Measurements from ENCODE around the gene C22orf31. TPM values are rescaled to one million over a fixed set of nuclear protein-coding genes. Genes with fewer than 3 reads are reported as not detected.

Gene C22orf31
- total and polyA plus RNA-seq, 2 experiments from 2014 or later = 0.36 TPM; not detected in 1

DNA sequence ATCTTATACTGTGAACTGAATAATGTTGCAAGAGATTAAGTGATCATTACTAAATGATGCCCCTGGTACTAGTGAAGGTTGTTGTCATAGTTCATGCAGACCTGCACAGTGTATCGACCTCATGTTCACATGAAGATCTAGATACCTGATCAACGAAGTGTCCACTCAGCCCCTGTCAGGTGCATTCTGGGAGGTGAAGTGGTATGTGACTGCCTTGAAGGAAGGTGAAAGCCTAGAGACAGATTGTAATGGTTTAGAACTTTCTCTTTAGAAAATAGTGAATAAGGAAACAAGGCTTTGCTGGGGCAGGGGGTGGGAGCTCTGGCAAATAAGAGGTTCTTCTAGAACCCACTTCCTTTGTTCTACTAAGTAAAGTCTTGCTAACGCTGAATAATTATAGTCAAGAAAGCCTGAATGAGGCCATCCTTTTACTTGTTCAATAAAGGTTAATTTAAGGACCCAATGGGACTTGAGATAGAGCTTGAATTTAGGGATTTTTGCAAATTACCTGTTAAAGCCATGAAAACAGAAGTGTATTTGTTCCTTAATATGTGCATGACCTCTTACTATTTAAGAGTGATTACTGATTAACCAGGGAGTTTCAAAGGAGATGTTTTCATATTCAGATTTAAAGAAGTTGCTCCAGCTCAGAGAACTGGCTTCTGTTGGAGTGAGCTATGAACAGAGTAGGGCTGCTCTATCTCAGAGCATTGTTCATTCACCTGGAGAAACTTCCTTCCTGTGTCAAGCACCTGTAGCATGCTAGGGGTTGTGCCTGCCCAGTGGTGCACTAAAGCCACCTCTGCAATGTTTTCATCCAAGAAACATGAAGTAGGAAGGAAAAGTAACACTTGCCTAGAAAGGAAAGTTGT is 45.3 kb downstream of the C22orf31 start:
- peaks cover 3% of the 10 kb centered on the region; the same call in 2 of the 3 replicates for H3K9me3 Mint-ChIP-seq
- peaks cover 37% of the 10 kb centered on the region for H3K4me1 Mint-ChIP-seq
- no peak overlapping the region for H3K4me3 Mint-ChIP-seq
- ATAC-seq (no peak; the same call in 2 of the 3 replicates), DNase-seq (ENCODE audit: low spot score) (no peak)
- Histone ChIP-seq H3K27ac (ENCODE audit: low read depth) (0 out of 2 replicates have a peak overlapping the region, but pooled peaks have one; percentile 35), H3K4me1 (ENCODE audit: insufficient read depth) (peaks cover 19% of the 10 kb centered on the region), H3K9me2 (ENCODE audit: insufficient read depth) (no peaks in the 10 kb centered on the region), H3F3A (replicated peaks; ENCODE audit: low read depth) (no peaks in the 10 kb centered on the region), H3K79me2 (replicated peaks; ENCODE audit: insufficient read depth) (peaks cover 35% of the 10 kb centered on the region), H2AFZ (no peak overlapping the region), H3K36me3 (ENCODE audit: insufficient read depth) (no peaks in the 10 kb centered on the region), H3K27me3 (ENCODE audit: insufficient read depth) (no peaks in the 10 kb centered on the region), H4K20me1 (replicated peaks; ENCODE audit: insufficient read depth) (no peaks in the 10 kb centered on the region; the same call in 1 of the 2 replicates), H3K4me3 (no peak overlapping the region), H3K4me2 (no peak overlapping the region)
- peak overlapping the region; percentile 76; the same call in 1 of the 2 replicates for H3K27ac Mint-ChIP-seq
- no peak for TF ChIP-seq JUNB (IDR thresholded peaks at IDR 0.05; ENCODE audit: unreplicated experiment)
- TF ChIP-seq, protein P1, sequence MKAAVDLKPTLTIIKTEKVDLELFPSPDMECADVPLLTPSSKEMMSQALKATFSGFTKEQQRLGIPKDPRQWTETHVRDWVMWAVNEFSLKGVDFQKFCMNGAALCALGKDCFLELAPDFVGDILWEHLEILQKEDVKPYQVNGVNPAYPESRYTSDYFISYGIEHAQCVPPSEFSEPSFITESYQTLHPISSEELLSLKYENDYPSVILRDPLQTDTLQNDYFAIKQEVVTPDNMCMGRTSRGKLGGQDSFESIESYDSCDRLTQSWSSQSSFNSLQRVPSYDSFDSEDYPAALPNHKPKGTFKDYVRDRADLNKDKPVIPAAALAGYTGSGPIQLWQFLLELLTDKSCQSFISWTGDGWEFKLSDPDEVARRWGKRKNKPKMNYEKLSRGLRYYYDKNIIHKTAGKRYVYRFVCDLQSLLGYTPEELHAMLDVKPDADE (IDR thresholded peaks at IDR 0.05) = no peak
- TF ChIP-seq CREB1 (CRISPR knock-in tag; IDR thresholded peaks at IDR 0.05; ENCODE audit: low read depth) = no peak
- no peak for TF ChIP-seq ZNF114 (CRISPR knock-in tag; IDR thresholded peaks at IDR 0.05)
- no peak for TF ChIP-seq POLR2AphosphoS5 (IDR thresholded peaks at IDR 0.05; ENCODE audit: low read depth)
- no peak for TF ChIP-seq NANOG (IDR thresholded peaks at IDR 0.05; ENCODE audit: borderline replicate concordance)
- no peak for TF ChIP-seq STAT1 (IDR thresholded peaks at IDR 0.05; ENCODE audit: unreplicated experiment)
- TF ChIP-seq, protein P2, sequence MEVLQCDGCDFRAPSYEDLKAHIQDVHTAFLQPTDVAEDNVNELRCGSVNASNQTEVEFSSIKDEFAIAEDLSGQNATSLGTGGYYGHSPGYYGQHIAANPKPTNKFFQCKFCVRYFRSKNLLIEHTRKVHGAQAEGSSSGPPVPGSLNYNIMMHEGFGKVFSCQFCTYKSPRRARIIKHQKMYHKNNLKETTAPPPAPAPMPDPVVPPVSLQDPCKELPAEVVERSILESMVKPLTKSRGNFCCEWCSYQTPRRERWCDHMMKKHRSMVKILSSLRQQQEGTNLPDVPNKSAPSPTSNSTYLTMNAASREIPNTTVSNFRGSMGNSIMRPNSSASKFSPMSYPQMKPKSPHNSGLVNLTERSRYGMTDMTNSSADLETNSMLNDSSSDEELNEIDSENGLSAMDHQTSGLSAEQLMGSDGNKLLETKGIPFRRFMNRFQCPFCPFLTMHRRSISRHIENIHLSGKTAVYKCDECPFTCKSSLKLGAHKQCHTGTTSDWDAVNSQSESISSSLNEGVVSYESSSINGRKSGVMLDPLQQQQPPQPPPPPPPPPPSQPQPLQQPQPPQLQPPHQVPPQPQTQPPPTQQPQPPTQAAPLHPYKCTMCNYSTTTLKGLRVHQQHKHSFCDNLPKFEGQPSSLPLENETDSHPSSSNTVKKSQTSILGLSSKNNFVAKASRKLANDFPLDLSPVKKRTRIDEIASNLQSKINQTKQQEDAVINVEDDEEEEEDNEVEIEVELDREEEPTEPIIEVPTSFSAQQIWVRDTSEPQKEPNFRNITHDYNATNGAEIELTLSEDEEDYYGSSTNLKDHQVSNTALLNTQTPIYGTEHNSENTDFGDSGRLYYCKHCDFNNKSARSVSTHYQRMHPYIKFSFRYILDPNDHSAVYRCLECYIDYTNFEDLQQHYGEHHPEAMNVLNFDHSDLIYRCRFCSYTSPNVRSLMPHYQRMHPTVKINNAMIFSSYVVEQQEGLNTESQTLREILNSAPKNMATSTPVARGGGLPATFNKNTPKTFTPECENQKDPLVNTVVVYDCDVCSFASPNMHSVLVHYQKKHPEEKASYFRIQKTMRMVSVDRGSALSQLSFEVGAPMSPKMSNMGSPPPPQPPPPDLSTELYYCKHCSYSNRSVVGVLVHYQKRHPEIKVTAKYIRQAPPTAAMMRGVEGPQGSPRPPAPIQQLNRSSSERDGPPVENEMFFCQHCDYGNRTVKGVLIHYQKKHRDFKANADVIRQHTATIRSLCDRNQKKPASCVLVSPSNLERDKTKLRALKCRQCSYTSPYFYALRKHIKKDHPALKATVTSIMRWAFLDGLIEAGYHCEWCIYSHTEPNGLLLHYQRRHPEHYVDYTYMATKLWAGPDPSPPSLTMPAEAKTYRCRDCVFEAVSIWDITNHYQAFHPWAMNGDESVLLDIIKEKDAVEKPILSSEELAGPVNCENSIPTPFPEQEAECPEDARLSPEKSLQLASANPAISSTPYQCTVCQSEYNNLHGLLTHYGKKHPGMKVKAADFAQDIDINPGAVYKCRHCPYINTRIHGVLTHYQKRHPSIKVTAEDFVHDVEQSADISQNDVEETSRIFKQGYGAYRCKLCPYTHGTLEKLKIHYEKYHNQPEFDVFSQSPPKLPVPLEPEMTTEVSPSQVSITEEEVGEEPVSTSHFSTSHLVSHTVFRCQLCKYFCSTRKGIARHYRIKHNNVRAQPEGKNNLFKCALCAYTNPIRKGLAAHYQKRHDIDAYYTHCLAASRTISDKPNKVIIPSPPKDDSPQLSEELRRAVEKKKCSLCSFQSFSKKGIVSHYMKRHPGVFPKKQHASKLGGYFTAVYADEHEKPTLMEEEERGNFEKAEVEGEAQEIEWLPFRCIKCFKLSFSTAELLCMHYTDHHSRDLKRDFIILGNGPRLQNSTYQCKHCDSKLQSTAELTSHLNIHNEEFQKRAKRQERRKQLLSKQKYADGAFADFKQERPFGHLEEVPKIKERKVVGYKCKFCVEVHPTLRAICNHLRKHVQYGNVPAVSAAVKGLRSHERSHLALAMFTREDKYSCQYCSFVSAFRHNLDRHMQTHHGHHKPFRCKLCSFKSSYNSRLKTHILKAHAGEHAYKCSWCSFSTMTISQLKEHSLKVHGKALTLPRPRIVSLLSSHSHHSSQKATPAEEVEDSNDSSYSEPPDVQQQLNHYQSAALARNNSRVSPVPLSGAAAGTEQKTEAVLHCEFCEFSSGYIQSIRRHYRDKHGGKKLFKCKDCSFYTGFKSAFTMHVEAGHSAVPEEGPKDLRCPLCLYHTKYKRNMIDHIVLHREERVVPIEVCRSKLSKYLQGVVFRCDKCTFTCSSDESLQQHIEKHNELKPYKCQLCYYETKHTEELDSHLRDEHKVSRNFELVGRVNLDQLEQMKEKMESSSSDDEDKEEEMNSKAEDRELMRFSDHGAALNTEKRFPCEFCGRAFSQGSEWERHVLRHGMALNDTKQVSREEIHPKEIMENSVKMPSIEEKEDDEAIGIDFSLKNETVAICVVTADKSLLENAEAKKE (CRISPR knock-in tag; IDR thresholded peaks at IDR 0.05) = no peak
- TF ChIP-seq, protein P3, sequence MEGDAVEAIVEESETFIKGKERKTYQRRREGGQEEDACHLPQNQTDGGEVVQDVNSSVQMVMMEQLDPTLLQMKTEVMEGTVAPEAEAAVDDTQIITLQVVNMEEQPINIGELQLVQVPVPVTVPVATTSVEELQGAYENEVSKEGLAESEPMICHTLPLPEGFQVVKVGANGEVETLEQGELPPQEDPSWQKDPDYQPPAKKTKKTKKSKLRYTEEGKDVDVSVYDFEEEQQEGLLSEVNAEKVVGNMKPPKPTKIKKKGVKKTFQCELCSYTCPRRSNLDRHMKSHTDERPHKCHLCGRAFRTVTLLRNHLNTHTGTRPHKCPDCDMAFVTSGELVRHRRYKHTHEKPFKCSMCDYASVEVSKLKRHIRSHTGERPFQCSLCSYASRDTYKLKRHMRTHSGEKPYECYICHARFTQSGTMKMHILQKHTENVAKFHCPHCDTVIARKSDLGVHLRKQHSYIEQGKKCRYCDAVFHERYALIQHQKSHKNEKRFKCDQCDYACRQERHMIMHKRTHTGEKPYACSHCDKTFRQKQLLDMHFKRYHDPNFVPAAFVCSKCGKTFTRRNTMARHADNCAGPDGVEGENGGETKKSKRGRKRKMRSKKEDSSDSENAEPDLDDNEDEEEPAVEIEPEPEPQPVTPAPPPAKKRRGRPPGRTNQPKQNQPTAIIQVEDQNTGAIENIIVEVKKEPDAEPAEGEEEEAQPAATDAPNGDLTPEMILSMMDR (conservative IDR thresholded peaks at IDR 0.05; ENCODE audit: low read depth in 2 of 2) = no peak
- no peak for TF ChIP-seq ZNF331 (CRISPR knock-in tag; IDR thresholded peaks at IDR 0.05; ENCODE audit: low read depth)
- no peak for TF ChIP-seq EZH2 (IDR thresholded peaks at IDR 0.05; ENCODE audit: low read depth, unreplicated experiment)
- TF ChIP-seq EZH2phosphoT487 (IDR thresholded peaks at IDR 0.05; ENCODE audit: unreplicated experiment) = no peak
- TF ChIP-seq, protein P4, sequence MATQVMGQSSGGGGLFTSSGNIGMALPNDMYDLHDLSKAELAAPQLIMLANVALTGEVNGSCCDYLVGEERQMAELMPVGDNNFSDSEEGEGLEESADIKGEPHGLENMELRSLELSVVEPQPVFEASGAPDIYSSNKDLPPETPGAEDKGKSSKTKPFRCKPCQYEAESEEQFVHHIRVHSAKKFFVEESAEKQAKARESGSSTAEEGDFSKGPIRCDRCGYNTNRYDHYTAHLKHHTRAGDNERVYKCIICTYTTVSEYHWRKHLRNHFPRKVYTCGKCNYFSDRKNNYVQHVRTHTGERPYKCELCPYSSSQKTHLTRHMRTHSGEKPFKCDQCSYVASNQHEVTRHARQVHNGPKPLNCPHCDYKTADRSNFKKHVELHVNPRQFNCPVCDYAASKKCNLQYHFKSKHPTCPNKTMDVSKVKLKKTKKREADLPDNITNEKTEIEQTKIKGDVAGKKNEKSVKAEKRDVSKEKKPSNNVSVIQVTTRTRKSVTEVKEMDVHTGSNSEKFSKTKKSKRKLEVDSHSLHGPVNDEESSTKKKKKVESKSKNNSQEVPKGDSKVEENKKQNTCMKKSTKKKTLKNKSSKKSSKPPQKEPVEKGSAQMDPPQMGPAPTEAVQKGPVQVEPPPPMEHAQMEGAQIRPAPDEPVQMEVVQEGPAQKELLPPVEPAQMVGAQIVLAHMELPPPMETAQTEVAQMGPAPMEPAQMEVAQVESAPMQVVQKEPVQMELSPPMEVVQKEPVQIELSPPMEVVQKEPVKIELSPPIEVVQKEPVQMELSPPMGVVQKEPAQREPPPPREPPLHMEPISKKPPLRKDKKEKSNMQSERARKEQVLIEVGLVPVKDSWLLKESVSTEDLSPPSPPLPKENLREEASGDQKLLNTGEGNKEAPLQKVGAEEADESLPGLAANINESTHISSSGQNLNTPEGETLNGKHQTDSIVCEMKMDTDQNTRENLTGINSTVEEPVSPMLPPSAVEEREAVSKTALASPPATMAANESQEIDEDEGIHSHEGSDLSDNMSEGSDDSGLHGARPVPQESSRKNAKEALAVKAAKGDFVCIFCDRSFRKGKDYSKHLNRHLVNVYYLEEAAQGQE (IDR thresholded peaks at IDR 0.05; ENCODE audit: unreplicated experiment) = no peak
- peaks cover 10% of the 10 kb centered on the region for H3K36me3 Mint-ChIP-seq (ENCODE audit: low read depth)
- peaks cover 9% of the 10 kb centered on the region for H3K27me3 Mint-ChIP-seq (ENCODE audit: insufficient read depth, low read depth, poor library complexity)
